Astrocyte of the cerebellum (primary cell): Measurements from ENCODE around the gene APBA1.
"Not testable (repeated sequence)": the region's sequence is repeated elsewhere in the genome, so short reads cannot be mapped to it uniquely, and the experiment has no call there.

Experiments
- DNase-seq: peaks from one replicate; pipeline ENCODE4 v3.0.0-alpha.2; 2011; ENCODE audit warnings: low read depth
- H3K4me3 ChIP-seq: 2 replicates; pipeline ENCODE4 v1.5.1; 2011; ENCODE audit warnings: mild to moderate bottlenecking, low read depth, low read length, moderate library complexity
- in situ Hi-C: cut with HindIII; loops from 2 replicates; pipeline ENCODE4 v1.10.0; 2017; ENCODE audit warnings: low sequenced_read_pairs
- TF ChIP-seq, protein P1 (sequence below): IDR thresholded peaks from 2 replicates; pipeline ENCODE4 v1.5.1; 2012; ENCODE audit warnings: low read length, low read depth, moderate library complexity, mild to moderate bottlenecking; ENCODE audit errors: missing control alignments

Gene APBA1

GRCh38 chr9:69442486-69442885 is 229.7 kb downstream of the APBA1 start:
- no peak for DNase-seq
- in situ Hi-C loops: no loop called here
- TF ChIP-seq, protein P1, sequence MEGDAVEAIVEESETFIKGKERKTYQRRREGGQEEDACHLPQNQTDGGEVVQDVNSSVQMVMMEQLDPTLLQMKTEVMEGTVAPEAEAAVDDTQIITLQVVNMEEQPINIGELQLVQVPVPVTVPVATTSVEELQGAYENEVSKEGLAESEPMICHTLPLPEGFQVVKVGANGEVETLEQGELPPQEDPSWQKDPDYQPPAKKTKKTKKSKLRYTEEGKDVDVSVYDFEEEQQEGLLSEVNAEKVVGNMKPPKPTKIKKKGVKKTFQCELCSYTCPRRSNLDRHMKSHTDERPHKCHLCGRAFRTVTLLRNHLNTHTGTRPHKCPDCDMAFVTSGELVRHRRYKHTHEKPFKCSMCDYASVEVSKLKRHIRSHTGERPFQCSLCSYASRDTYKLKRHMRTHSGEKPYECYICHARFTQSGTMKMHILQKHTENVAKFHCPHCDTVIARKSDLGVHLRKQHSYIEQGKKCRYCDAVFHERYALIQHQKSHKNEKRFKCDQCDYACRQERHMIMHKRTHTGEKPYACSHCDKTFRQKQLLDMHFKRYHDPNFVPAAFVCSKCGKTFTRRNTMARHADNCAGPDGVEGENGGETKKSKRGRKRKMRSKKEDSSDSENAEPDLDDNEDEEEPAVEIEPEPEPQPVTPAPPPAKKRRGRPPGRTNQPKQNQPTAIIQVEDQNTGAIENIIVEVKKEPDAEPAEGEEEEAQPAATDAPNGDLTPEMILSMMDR: no peak

DNA sequence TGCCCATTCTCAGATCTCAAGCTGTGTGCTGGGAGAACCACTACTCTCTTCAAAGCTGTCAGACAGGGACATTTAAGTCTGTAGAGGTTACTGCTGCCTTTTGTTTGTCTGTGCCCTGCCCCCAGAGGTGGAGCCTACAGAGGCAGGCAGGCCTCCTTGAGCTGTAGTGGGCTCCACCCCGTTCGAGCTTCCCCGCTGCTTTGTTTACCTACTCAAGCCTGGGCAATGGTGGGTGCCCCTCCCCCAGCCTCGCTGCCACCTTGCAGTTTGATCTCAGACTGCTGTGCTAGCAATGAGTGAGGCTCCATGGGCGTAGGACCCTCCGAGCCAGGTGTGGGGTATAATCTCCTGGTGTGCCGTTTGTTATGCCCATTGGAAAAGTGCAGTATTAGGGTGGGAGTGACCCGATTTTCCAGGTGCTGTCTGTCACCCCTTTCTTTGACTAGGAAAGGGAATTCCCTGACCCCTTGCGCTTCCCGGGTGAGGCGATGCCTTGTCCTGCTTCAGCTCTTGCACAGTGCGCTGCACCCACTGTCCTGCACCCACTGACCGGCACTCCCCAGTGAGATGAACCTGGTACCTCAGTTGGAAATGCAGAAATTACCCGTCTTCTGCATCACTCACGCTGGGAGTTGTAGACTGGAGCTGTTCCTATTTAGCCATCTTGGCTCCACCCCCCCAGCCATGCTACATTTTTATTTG is 231.8 kb downstream of the APBA1 start:
- in situ Hi-C loops, DNase-seq, H3K4me3 ChIP-seq: not testable (repeated sequence)

More at GRCh38 chr9:69442486-69442885, 229.7 kb downstream of the APBA1 start:
- H3K4me3 ChIP-seq: no peak overlapping the region

GRCh38 chr9:69439654-69440053 is 232.5 kb downstream of the APBA1 start:
- in situ Hi-C loops, H3K4me3 ChIP-seq, DNase-seq: not testable (repeated sequence)

DNA sequence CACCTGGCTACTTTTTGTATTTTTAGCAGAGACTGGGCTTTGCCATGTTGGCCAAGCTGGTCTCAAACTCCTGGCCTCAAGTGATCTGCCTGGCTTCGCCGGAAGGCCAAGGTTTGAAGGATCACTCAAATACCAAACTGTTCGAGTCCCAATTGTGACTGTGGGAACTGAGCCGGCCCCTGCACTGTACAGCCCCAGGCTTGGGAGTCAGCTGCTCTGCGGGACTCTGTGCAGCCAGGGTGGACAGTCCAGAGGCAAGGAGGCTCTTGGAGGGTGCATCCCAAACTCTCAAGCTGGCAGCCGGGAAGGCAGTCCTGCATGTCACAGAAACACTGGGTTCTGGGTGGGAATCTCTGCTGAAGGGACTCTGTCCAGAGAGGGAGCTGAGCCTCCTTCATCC is 238.2 kb downstream of the APBA1 start:
- TF ChIP-seq, protein P1: no peak
- in situ Hi-C loops: no loop called here
- H3K4me3 ChIP-seq: no peak overlapping the region
- no peak for DNase-seq

DNA sequence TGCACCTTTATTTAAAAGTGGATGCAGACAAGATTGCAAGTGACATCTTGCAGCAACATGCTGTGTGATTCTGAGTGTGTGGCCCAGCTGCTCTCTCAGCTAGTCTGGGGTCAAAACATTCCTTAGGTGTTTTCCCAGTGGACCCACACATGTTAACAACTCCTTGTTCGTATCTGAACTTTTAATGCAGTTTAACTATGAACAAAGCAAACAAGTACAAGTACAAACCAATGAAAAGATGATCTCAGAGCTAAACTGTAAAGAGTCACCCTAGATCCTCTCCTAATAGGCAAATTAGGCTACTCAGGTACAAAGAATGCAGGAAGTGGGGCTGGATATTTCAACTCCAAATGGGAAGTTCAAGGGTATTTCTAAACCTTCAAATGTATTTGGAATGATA is 238.8 kb downstream of the APBA1 start:
- DNase-seq: no peak
- in situ Hi-C loops: no loop called here
- no peak overlapping the region for H3K4me3 ChIP-seq
- TF ChIP-seq, protein P1: no peak

- no peak for DNase-seq
- in situ Hi-C loops: no loop called here
- TF ChIP-seq, protein P1: no peak
- H3K4me3 ChIP-seq: no peak overlapping the region
Measured at GRCh38 chr9:69432623-69433022, 239.5 kb downstream of the APBA1 start.

- DNase-seq: no peak
- TF ChIP-seq, protein P1: no peak
- H3K4me3 ChIP-seq: no peak overlapping the region
- in situ Hi-C loops: no loop called here
Measured at GRCh38 chr9:69431777-69432176, 240.4 kb downstream of the APBA1 start.

- DNase-seq: no peak
- in situ Hi-C loops: no loop called here
- TF ChIP-seq, protein P1: no peak
- no peak overlapping the region for H3K4me3 ChIP-seq
Measured at GRCh38 chr9:69431203-69431602, 241.0 kb downstream of the APBA1 start.
